Ovary (tissue), 3 donors: Measurements from ENCODE around the gene TOP3A.

Experiments
- CTCF ChIP-seq, 3 donors: fragments of 450-650 bp in 2 of 3; fragments of 200-600 bp in 1 of 3; IDR thresholded peaks; one replicate each; pipeline versions ENCODE4 v1.5.1 to v1.8.0; 2016 to 2022; ENCODE audit warnings: antibody characterized with exemption in 3 of 3, mild to moderate bottlenecking in 1 of 3
- EP300 ChIP-seq: sonication (generic); formaldehyde crosslinking; IDR thresholded peaks from one replicate; pipeline ENCODE4 v1.6.1; 2017; ENCODE audit warnings: antibody characterized with exemption
- POLR2A ChIP-seq: fragments of 450-650 bp; IDR thresholded peaks from one replicate; pipeline ENCODE4 v1.6.1; 2017; ENCODE audit warnings: antibody characterized with exemption, mild to moderate bottlenecking, moderate library complexity
- donor health status: DM: no; HTN: no; CAD: no.

DNA sequence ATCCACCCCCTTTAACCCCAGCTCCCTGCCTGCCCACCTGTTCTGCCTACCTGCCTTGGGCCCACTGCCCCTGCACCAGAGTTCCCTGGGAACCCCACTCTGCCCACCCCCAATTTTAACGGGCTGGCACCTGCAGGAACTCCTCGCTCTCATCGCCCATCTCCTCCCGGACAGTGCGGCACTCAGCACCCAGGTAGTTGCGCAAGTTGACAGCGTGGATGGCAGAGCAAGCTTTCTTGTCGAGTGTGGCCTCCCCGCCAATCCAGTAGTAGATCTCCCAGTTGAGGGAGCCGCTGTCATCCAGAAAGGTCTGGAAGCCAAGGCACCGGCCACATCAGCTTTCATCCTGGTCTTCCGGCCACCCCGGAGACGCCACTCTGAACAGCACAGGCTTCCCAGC lies 64.1 kb downstream of the TOP3A start:
- no peak for TF ChIP-seq POLR2A
- TF ChIP-seq CTCF (IDR thresholded peaks at IDR 0.05) = no peak
- no peak for TF ChIP-seq EP300
